ENCODE results near the gene BID.

The BID gene

GRCh38 chr22:17703811-17704210, 70.5 kb downstream of the BID start:
- H3K79me2 ChIP-seq (ENCODE audit: control insufficient read depth, insufficient read depth, low read length, poor library complexity): no peaks in the 10 kb centered on the region
- no CpG with 5 or more reads among the region's 2 CpGs for WGBS (ENCODE audit: extremely low coverage, insufficient coverage, insufficient read length)
- no peaks in the 10 kb centered on the region for H3K27me3 ChIP-seq (ENCODE audit: insufficient read depth, low read length)
- no peak overlapping the region for H3K27ac ChIP-seq (ENCODE audit: low read depth, low read length)
- no peak overlapping the region for H3K4ac ChIP-seq (ENCODE audit: low read depth, low read length)
- H2BK12ac ChIP-seq (ENCODE audit: low read length): no peak overlapping the region
- no peak overlapping the region for H3K23ac ChIP-seq (ENCODE audit: low read length)
- H3K79me1 ChIP-seq (ENCODE audit: low read length): no peaks in the 10 kb centered on the region
- H2AK5ac ChIP-seq (ENCODE audit: low read length): no peak overlapping the region
- no peak overlapping the region for H3K14ac ChIP-seq (ENCODE audit: low read length)
- no peak overlapping the region for H3K18ac ChIP-seq (ENCODE audit: low read length)
- no peak overlapping the region for H3K9ac ChIP-seq (ENCODE audit: low read length)
- no peak overlapping the region for H2AFZ ChIP-seq (ENCODE audit: insufficient read depth, low read length, poor library complexity)
- H4K91ac ChIP-seq (ENCODE audit: low read depth, low read length): no peak overlapping the region
- H3K4me2 ChIP-seq (ENCODE audit: low read length): no peak overlapping the region
- H3K4me1 ChIP-seq (ENCODE audit: control insufficient read depth in 1 of 2, insufficient read depth in 2 of 2, low read length in 2 of 2): peaks cover 0 to 2% of the 10 kb centered on the region in 2 experiments
- no peak overlapping the region for H2BK5ac ChIP-seq (ENCODE audit: low read depth, low read length, poor library complexity)
- H4K8ac ChIP-seq (ENCODE audit: low read depth, low read length): no peak overlapping the region
- no peak overlapping the region for H2BK120ac ChIP-seq (ENCODE audit: insufficient read depth, low read length, poor library complexity)
- H3K4me3 ChIP-seq (ENCODE audit: low read depth, low read length): no peak overlapping the region
- H4K12ac ChIP-seq (ENCODE audit: low read depth, low read length): no peak overlapping the region
- no peak for DNase-seq
- peaks cover 1 to 5% of the 10 kb centered on the region in 2 experiments for H3K36me3 ChIP-seq (ENCODE audit: control insufficient read depth in 1 of 2, insufficient read depth in 2 of 2, low read length in 2 of 2)
- H3K9me3 ChIP-seq (ENCODE audit: insufficient read depth, low read depth, low read length): peaks cover 2% of the 10 kb centered on the region

DNA sequence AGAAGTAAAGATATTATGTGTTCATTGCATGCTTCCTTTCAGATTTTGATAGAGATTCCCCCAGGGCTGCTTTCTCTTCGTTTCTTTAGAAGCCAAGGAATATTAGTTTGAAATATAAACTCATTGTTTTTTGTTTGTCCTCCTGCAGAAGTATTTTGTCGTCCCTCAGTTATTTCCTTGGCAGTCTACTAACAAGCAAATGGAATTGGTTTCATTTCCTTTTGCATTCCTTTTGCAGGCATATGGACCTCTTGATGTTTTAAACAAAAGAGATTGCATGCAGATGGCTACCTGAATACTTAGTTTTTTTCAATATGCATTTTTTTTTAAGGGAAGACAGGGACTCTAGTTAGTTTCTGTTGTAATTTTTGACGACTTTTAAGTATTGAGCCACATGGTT, 73.5 kb downstream of the BID start:
- DNase-seq: no peak
- no peaks in the 10 kb centered on the region for H3K79me1 ChIP-seq (ENCODE audit: low read length)
- peaks cover 4 to 5% of the 10 kb centered on the region in 2 experiments for H3K36me3 ChIP-seq (ENCODE audit: control insufficient read depth in 1 of 2, insufficient read depth in 2 of 2, low read length in 2 of 2)
- H4K8ac ChIP-seq (ENCODE audit: low read depth, low read length): no peak overlapping the region
- peaks cover 2% of the 10 kb centered on the region for H3K9me3 ChIP-seq (ENCODE audit: insufficient read depth, low read depth, low read length)
- no peak overlapping the region for H3K4me3 ChIP-seq (ENCODE audit: low read depth, low read length)
- H3K14ac ChIP-seq (ENCODE audit: low read length): no peak overlapping the region
- H3K79me2 ChIP-seq (ENCODE audit: control insufficient read depth, insufficient read depth, low read length, poor library complexity): no peaks in the 10 kb centered on the region
- H3K4me1 ChIP-seq (ENCODE audit: control insufficient read depth in 1 of 2, insufficient read depth in 2 of 2, low read length in 2 of 2): no peaks in the 10 kb centered on the region
- no peak overlapping the region for H3K27ac ChIP-seq (ENCODE audit: low read depth, low read length)
- no peak overlapping the region for H2AFZ ChIP-seq (ENCODE audit: insufficient read depth, low read length, poor library complexity)
- H2AK5ac ChIP-seq (ENCODE audit: low read length): no peak overlapping the region
- H3K27me3 ChIP-seq (ENCODE audit: insufficient read depth, low read length): no peaks in the 10 kb centered on the region
- no peak overlapping the region for H2BK12ac ChIP-seq (ENCODE audit: low read length)
- no peak overlapping the region for H4K91ac ChIP-seq (ENCODE audit: low read depth, low read length)
- WGBS (ENCODE audit: extremely low coverage, insufficient coverage, insufficient read length): no CpG with 5 or more reads among the region's 3 CpGs
- H3K9ac ChIP-seq (ENCODE audit: low read length): no peak overlapping the region
- no peak overlapping the region for H2BK120ac ChIP-seq (ENCODE audit: insufficient read depth, low read length, poor library complexity)
- no peak overlapping the region for H2BK5ac ChIP-seq (ENCODE audit: low read depth, low read length, poor library complexity)
- H3K4ac ChIP-seq (ENCODE audit: low read depth, low read length): no peak overlapping the region
- H3K23ac ChIP-seq (ENCODE audit: low read length): no peak overlapping the region
- no peak overlapping the region for H4K12ac ChIP-seq (ENCODE audit: low read depth, low read length)
- no peak overlapping the region for H3K18ac ChIP-seq (ENCODE audit: low read length)
- no peak overlapping the region for H3K4me2 ChIP-seq (ENCODE audit: low read length)

- H4K91ac ChIP-seq (ENCODE audit: low read depth, low read length): no peak overlapping the region
- no peak overlapping the region for H3K14ac ChIP-seq (ENCODE audit: low read length)
- H3K18ac ChIP-seq (ENCODE audit: low read length): no peak overlapping the region
- H2BK12ac ChIP-seq (ENCODE audit: low read length): no peak overlapping the region
- peak in 1 of 2 donors; percentile 5 for DNase-seq
- H3K79me2 ChIP-seq (ENCODE audit: control insufficient read depth, insufficient read depth, low read length, poor library complexity): no peaks in the 10 kb centered on the region
- no peaks in the 10 kb centered on the region for H3K4me1 ChIP-seq (ENCODE audit: control insufficient read depth in 1 of 2, insufficient read depth in 2 of 2, low read length in 2 of 2)
- H2BK5ac ChIP-seq (ENCODE audit: low read depth, low read length, poor library complexity): no peak overlapping the region
- H3K9ac ChIP-seq (ENCODE audit: low read length): no peak overlapping the region
- H4K12ac ChIP-seq (ENCODE audit: low read depth, low read length): no peak overlapping the region
- H3K4me2 ChIP-seq (ENCODE audit: low read length): no peak overlapping the region
- H3K79me1 ChIP-seq (ENCODE audit: low read length): no peaks in the 10 kb centered on the region
- no peak overlapping the region for H3K4ac ChIP-seq (ENCODE audit: low read depth, low read length)
- H3K9me3 ChIP-seq (ENCODE audit: insufficient read depth, low read depth, low read length): peaks cover 2% of the 10 kb centered on the region
- no peak overlapping the region for H3K27ac ChIP-seq (ENCODE audit: low read depth, low read length)
- H3K27me3 ChIP-seq (ENCODE audit: insufficient read depth, low read length): no peaks in the 10 kb centered on the region
- H2BK120ac ChIP-seq (ENCODE audit: insufficient read depth, low read length, poor library complexity): no peak overlapping the region
- no peak overlapping the region for H2AK5ac ChIP-seq (ENCODE audit: low read length)
- peaks cover 4 to 5% of the 10 kb centered on the region in 2 experiments for H3K36me3 ChIP-seq (ENCODE audit: control insufficient read depth in 1 of 2, insufficient read depth in 2 of 2, low read length in 2 of 2)
- WGBS (ENCODE audit: extremely low coverage, insufficient coverage, insufficient read length): no CpG with 5 or more reads among the region's 7 CpGs
- H3K4me3 ChIP-seq (ENCODE audit: low read depth, low read length): no peak overlapping the region
- no peak overlapping the region for H3K23ac ChIP-seq (ENCODE audit: low read length)
- H4K8ac ChIP-seq (ENCODE audit: low read depth, low read length): no peak overlapping the region
- H2AFZ ChIP-seq (ENCODE audit: insufficient read depth, low read length, poor library complexity): no peak overlapping the region
These were observed 74.5 kb downstream of the BID start for GRCh38 chr22:17699696-17700340.

- H4K12ac ChIP-seq (ENCODE audit: low read depth, low read length): no peak overlapping the region
- no peak for DNase-seq
- H3K79me2 ChIP-seq (ENCODE audit: control insufficient read depth, insufficient read depth, low read length, poor library complexity): no peaks in the 10 kb centered on the region
- H3K4ac ChIP-seq (ENCODE audit: low read depth, low read length): no peak overlapping the region
- no peak overlapping the region for H2AK5ac ChIP-seq (ENCODE audit: low read length)
- H3K4me1 ChIP-seq (ENCODE audit: control insufficient read depth in 1 of 2, insufficient read depth in 2 of 2, low read length in 2 of 2): no peaks in the 10 kb centered on the region
- no peak overlapping the region for H4K91ac ChIP-seq (ENCODE audit: low read depth, low read length)
- H3K79me1 ChIP-seq (ENCODE audit: low read length): no peaks in the 10 kb centered on the region
- H3K18ac ChIP-seq (ENCODE audit: low read length): no peak overlapping the region
- H4K8ac ChIP-seq (ENCODE audit: low read depth, low read length): no peak overlapping the region
- no peak overlapping the region for H3K9ac ChIP-seq (ENCODE audit: low read length)
- H3K27ac ChIP-seq (ENCODE audit: low read depth, low read length): no peak overlapping the region
- peaks cover 4 to 5% of the 10 kb centered on the region in 2 experiments for H3K36me3 ChIP-seq (ENCODE audit: control insufficient read depth in 1 of 2, insufficient read depth in 2 of 2, low read length in 2 of 2)
- H2BK12ac ChIP-seq (ENCODE audit: low read length): no peak overlapping the region
- no peak overlapping the region for H3K4me3 ChIP-seq (ENCODE audit: low read depth, low read length)
- no peak overlapping the region for H2AFZ ChIP-seq (ENCODE audit: insufficient read depth, low read length, poor library complexity)
- H3K23ac ChIP-seq (ENCODE audit: low read length): no peak overlapping the region
- no peak overlapping the region for H3K14ac ChIP-seq (ENCODE audit: low read length)
- no peaks in the 10 kb centered on the region for H3K27me3 ChIP-seq (ENCODE audit: insufficient read depth, low read length)
- H2BK120ac ChIP-seq (ENCODE audit: insufficient read depth, low read length, poor library complexity): no peak overlapping the region
- H3K9me3 ChIP-seq (ENCODE audit: insufficient read depth, low read depth, low read length): peaks cover under 1% of the 10 kb centered on the region
- no peak overlapping the region for H3K4me2 ChIP-seq (ENCODE audit: low read length)
- H2BK5ac ChIP-seq (ENCODE audit: low read depth, low read length, poor library complexity): no peak overlapping the region
These were observed 75.3 kb downstream of the BID start for GRCh38 chr22:17698948-17699347.
